ENCODE data around the gene NANOS3. TPM values are rescaled to one million over a fixed set of nuclear protein-coding genes. Genes with fewer than 3 reads are reported as not detected.

NANOS3 gene
- total RNA-seq (not detected), polyA plus RNA-seq (not detected)

DNA sequence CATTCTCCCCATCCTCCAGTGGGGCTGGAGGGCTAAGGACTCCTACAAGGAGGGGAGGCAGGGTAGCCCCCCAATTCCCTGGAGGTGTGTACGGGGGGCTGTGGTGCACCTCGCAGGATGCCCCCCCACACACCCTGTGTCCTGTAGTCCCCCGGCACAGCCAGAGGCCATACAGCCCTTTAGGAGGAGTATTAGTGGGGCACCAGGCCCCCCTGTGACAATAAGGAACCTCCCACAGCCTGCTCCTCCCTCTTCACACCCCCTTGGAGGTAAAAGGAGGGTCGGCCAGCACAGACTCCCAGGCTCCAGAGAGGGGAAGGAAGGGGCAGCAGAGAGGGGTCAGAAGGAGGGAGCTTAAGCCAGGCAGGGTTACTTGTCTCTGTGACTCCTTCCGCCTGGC is at the start of gene NANOS3:
NANOS3 (plus strand) TSS at position 301 of the 400 bp plus-strand sequence. CDS start 115 bp downstream, outside the sequence.
- no peaks in the 10 kb centered on the region for H3K27me3 ChIP-seq (ENCODE audit: control insufficient read depth, insufficient read depth, low read length)
- peaks cover 2 to 29% (median 16%) of the 10 kb centered on the region in 4 donors for H3K4me1 Mint-ChIP-seq

DNA sequence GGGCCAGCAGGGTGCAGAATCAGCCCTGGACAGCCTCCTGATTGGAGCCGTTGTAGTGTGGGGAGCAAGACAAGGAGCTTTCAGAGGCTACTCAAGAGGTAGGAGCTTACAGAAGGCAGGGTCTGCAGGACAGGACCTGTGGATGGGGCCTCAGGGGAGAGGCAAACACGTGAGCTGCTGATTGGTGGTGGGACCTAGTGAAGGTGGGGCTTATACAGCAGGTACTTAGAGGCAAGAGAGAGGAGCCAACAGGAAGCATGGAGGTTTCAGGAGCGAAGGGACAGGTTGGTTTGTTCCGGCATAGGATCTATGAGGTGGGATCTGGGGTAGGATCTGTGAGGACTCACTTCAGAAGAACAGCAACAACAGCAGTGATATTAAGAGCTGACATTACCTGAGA is 49.3 kb upstream of the NANOS3 start:
- DNase-seq, result no peak
- no peak overlapping the region for H3K4me3 ChIP-seq (ENCODE audit: low read depth, low read length)
- no peaks in the 10 kb centered on the region for H3K9me3 Mint-ChIP-seq
- no peak for ATAC-seq (ENCODE audit: low read depth in 2 of 2)
- peak overlapping the region in 2 of 3 donors; percentile 72 to 74 for H3K27ac Mint-ChIP-seq
- peaks cover 0 to 2% (median 0%) of the 10 kb centered on the region in 4 donors for H3K4me1 Mint-ChIP-seq
- H3K27ac ChIP-seq (ENCODE audit: insufficient read depth, low read length, poor library complexity, severe bottlenecking), result no peak overlapping the region
- H3K36me3 Mint-ChIP-seq, result peaks cover 9% of the 10 kb centered on the region
- H3K36me3 ChIP-seq (ENCODE audit: control insufficient read depth, insufficient read depth, low read length), result no peaks in the 10 kb centered on the region
- no peaks in the 10 kb centered on the region for H3K4me1 ChIP-seq (ENCODE audit: control insufficient read depth, insufficient read depth, low read length, poor library complexity, severe bottlenecking)
- no peaks in the 10 kb centered on the region for H3K27me3 ChIP-seq (ENCODE audit: control insufficient read depth, insufficient read depth, low read length)
- no peaks in the 10 kb centered on the region for H3K9me3 ChIP-seq (ENCODE audit: control insufficient read depth in 2 of 2, low read length in 2 of 2)
- no peak overlapping the region for H3K4me3 Mint-ChIP-seq
- no peaks in the 10 kb centered on the region for H3K27me3 Mint-ChIP-seq

More for the DNA sequence above, at the start of gene NANOS3:
- H3K27ac ChIP-seq (ENCODE audit: insufficient read depth, low read length, poor library complexity, severe bottlenecking), result no peak within 1 kb of the TSS
- H3K36me3 ChIP-seq (ENCODE audit: control insufficient read depth, insufficient read depth, low read length), result no peaks in the 10 kb centered on the region
- Mint-ChIP-seq H3K36me3 (no peaks in the 10 kb centered on the region), H3K4me3 (no peak within 1 kb of the TSS), H3K9me3 (no peaks in the 10 kb centered on the region), H3K27me3 (peaks cover 17% of the 10 kb centered on the region), H3K27ac (no peak within 1 kb of the TSS)
- no peak for DNase-seq
- ATAC-seq (ENCODE audit: low read depth in 2 of 2), result no peak
- no peaks in the 10 kb centered on the region for H3K9me3 ChIP-seq (ENCODE audit: control insufficient read depth in 2 of 2, low read length in 2 of 2)
- H3K4me1 ChIP-seq (ENCODE audit: control insufficient read depth, insufficient read depth, low read length, poor library complexity, severe bottlenecking), result peaks cover 31% of the 10 kb centered on the region
- no peak within 1 kb of the TSS for H3K4me3 ChIP-seq (ENCODE audit: low read depth, low read length)

- H3K4me3 ChIP-seq (ENCODE audit: low read depth, low read length), result no peak overlapping the region
- H3K9me3 ChIP-seq (ENCODE audit: control insufficient read depth in 2 of 2, low read length in 2 of 2), result no peaks in the 10 kb centered on the region
- no peak for ATAC-seq (ENCODE audit: low read depth in 2 of 2)
- Mint-ChIP-seq H3K27me3 (no peaks in the 10 kb centered on the region), H3K36me3 (peaks cover 4% of the 10 kb centered on the region), H3K4me1 (peaks cover 0 to 22% (median 15%) of the 10 kb centered on the region in 4 donors), H3K27ac (peak overlapping the region in 1 of 3 donors; percentile 55), H3K4me3 (no peak overlapping the region), H3K9me3 (peaks cover 0 to 2% (median 0%) of the 10 kb centered on the region in 7 donors)
- no peak for DNase-seq
- peaks cover 4% of the 10 kb centered on the region for H3K36me3 ChIP-seq (ENCODE audit: control insufficient read depth, insufficient read depth, low read length)
- no peak overlapping the region for H3K27ac ChIP-seq (ENCODE audit: insufficient read depth, low read length, poor library complexity, severe bottlenecking)
- peaks cover 17% of the 10 kb centered on the region for H3K4me1 ChIP-seq (ENCODE audit: control insufficient read depth, insufficient read depth, low read length, poor library complexity, severe bottlenecking)
- H3K27me3 ChIP-seq (ENCODE audit: control insufficient read depth, insufficient read depth, low read length), result no peaks in the 10 kb centered on the region
These were observed 46.7 kb upstream of the NANOS3 start for GRCh38 chr19:13830114-13830740.

DNA sequence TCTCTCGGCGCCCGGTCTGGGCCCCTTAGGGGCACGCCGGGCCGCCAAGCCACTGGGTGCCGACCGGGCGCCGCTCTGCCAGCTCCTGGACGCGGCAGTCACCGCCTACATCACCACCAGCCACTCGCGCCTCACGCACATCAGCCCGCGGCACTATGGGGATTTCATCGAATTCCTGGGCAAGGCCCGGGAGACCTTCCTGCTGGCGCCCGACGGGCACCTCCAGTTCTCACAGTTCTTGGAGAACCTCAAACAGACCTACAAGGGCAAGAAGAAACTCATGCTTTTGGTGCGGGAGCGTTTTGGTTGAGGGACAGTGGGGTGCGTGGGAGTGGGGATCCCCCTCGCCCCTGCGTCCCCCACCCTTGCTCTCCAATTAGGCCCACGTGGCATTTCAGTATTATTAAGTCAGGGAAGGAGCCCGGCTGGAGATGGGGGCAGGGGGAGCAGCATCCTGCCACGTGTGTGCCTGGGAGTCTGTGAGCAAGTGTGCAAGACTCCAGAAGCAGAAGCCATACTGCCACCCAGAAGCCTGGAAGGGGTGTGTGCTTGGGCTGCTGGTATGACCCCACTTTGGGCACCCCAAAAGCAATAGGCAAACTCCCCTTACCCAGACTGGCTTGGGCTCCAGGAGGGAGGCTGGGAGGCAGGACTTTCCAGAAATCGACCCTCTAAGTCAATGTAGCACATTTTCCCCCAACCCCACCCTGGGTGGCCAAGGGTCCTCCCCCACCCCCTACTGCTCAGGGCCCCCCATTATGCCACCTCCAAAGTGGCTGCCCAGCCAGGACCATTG is 46.0 kb upstream of the NANOS3 start:
- peak overlapping the region in 2 of 3 donors; percentile 14 to 55 for H3K27ac Mint-ChIP-seq
- no peak for ATAC-seq (ENCODE audit: low read depth in 2 of 2)

GRCh38 chr19:13831537-13832467 is 45.1 kb upstream of the NANOS3 start:
- Mint-ChIP-seq H3K4me1 (peaks cover 0 to 36% (median 22%) of the 10 kb centered on the region in 4 donors), H3K27me3 (no peaks in the 10 kb centered on the region), H3K27ac (peak overlapping the region; percentile 11 to 97 (median 89)), H3K4me3 (peak overlapping the region in 3 of 4 donors; percentile 75 to 83 (median 78)), H3K36me3 (no peaks in the 10 kb centered on the region), H3K9me3 (peaks cover 0 to 2% (median 0%) of the 10 kb centered on the region in 7 donors)
- H3K36me3 ChIP-seq (ENCODE audit: control insufficient read depth, insufficient read depth, low read length), result peaks cover 9% of the 10 kb centered on the region
- peaks cover 31% of the 10 kb centered on the region for H3K4me1 ChIP-seq (ENCODE audit: control insufficient read depth, insufficient read depth, low read length, poor library complexity, severe bottlenecking)
- DNase-seq (no peak), ATAC-seq (ENCODE audit: low read depth in 2 of 2) (no peak)
- H3K27me3 ChIP-seq (ENCODE audit: control insufficient read depth, insufficient read depth, low read length), result no peaks in the 10 kb centered on the region
- no peak overlapping the region for H3K27ac ChIP-seq (ENCODE audit: insufficient read depth, low read length, poor library complexity, severe bottlenecking)
- H3K9me3 ChIP-seq (ENCODE audit: control insufficient read depth in 2 of 2, low read length in 2 of 2), result no peaks in the 10 kb centered on the region
- H3K4me3 ChIP-seq (ENCODE audit: low read depth, low read length), result no peak overlapping the region

More for the DNA sequence above, 46.0 kb upstream of the NANOS3 start:
- H3K36me3 ChIP-seq (ENCODE audit: control insufficient read depth, insufficient read depth, low read length), result peaks cover 5% of the 10 kb centered on the region
- no peak overlapping the region for H3K27ac ChIP-seq (ENCODE audit: insufficient read depth, low read length, poor library complexity, severe bottlenecking)
- H3K4me3 ChIP-seq (ENCODE audit: low read depth, low read length), result no peak overlapping the region
- H3K27me3 ChIP-seq (ENCODE audit: control insufficient read depth, insufficient read depth, low read length), result no peaks in the 10 kb centered on the region
- peaks cover 3% of the 10 kb centered on the region for H3K36me3 Mint-ChIP-seq
- no peak for DNase-seq
- H3K27me3 Mint-ChIP-seq, result no peaks in the 10 kb centered on the region
- peaks cover 0 to 27% (median 17%) of the 10 kb centered on the region in 4 donors for H3K4me1 Mint-ChIP-seq
- H3K4me1 ChIP-seq (ENCODE audit: control insufficient read depth, insufficient read depth, low read length, poor library complexity, severe bottlenecking), result peaks cover 23% of the 10 kb centered on the region
- no peak overlapping the region for H3K4me3 Mint-ChIP-seq
- no peaks in the 10 kb centered on the region for H3K9me3 ChIP-seq (ENCODE audit: control insufficient read depth in 2 of 2, low read length in 2 of 2)
- peaks cover 0 to 2% (median 0%) of the 10 kb centered on the region in 7 donors for H3K9me3 Mint-ChIP-seq

GRCh38 chr19:13833330-13834243 is 43.3 kb upstream of the NANOS3 start:
- DNase-seq (peak; percentile 87 to 92 (median 90)), ATAC-seq (ENCODE audit: low read depth in 2 of 2) (peak; percentile 72)
- Histone ChIP-seq H3K9me3 (ENCODE audit: control insufficient read depth in 2 of 2, low read length in 2 of 2) (no peaks in the 10 kb centered on the region), H3K4me1 (ENCODE audit: control insufficient read depth, insufficient read depth, low read length, poor library complexity, severe bottlenecking) (peaks cover 49% of the 10 kb centered on the region), H3K27me3 (ENCODE audit: control insufficient read depth, insufficient read depth, low read length) (no peaks in the 10 kb centered on the region), H3K27ac (ENCODE audit: insufficient read depth, low read length, poor library complexity, severe bottlenecking) (peak overlapping the region; percentile 81), H3K36me3 (ENCODE audit: control insufficient read depth, insufficient read depth, low read length) (peaks cover 9% of the 10 kb centered on the region), H3K4me3 (ENCODE audit: low read depth, low read length) (peak overlapping the region; percentile 68)
- H3K36me3 Mint-ChIP-seq, result no peaks in the 10 kb centered on the region
- H3K4me1 Mint-ChIP-seq, result peaks cover 4 to 53% (median 30%) of the 10 kb centered on the region in 4 donors
- H3K27me3 Mint-ChIP-seq, result peaks cover 3% of the 10 kb centered on the region
- peak overlapping the region; percentile 94 to 99 (median 97) for H3K27ac Mint-ChIP-seq
- H3K9me3 Mint-ChIP-seq, result peaks cover 0 to 2% (median 0%) of the 10 kb centered on the region in 7 donors
- peak overlapping the region; percentile 83 to 94 (median 90) for H3K4me3 Mint-ChIP-seq
